ENCODE results near the gene PLEKHA6. TPM values are rescaled to one million over a fixed set of nuclear protein-coding genes. Genes with fewer than 3 reads are reported as not detected.

PLEKHA6 gene
- total and polyA plus RNA-seq, 2 of the 8 experiments (the other 6 are each of a cell fraction or from before 2014, with no cell fraction given) = 4.8 to 20.2 TPM

DNA sequence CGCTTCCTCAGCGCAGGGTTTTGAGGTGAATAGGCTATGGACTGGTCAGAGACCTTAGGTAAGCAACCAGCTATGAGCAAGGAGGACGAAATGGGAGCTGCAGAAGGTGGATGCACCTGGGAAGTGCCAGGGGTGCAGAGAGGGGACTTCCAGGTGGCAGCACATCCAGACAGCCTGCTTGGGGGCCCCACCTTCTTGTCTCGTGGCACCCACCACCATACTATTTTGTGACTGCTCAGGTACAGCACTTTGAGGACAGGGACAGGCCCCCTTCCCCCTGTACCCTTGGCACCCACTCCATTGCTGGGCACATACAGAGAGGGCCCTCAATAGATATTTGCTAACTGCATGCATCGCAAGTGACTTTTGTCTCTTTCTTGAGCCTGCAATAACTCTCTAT, 162.7 kb downstream of the PLEKHA6 start:
- Histone ChIP-seq H2AFZ (ENCODE audit: low read length) (no peak overlapping the region), H3K23ac (ENCODE audit: insufficient read length) (no peak overlapping the region), H3K36me3 (ENCODE audit: control insufficient read depth in 2 of 4, insufficient read depth in 4 of 4, low read length in 3 of 4) (no peaks in the 10 kb centered on the region; a peak in 1 of 8 replicates), H4K8ac (ENCODE audit: extremely low read depth, insufficient read depth, low read length) (no peak overlapping the region), H2BK120ac (replicated peaks; ENCODE audit: low read depth, low read length) (no peak overlapping the region), H3K18ac (ENCODE audit: extremely low read depth, low read length) (no peak overlapping the region), H3K14ac (ENCODE audit: insufficient read length) (no peak overlapping the region), H2BK12ac (ENCODE audit: low read depth, low read length) (peak overlapping the region; percentile 39; the same call in 1 of the 2 replicates), H2AK5ac (ENCODE audit: low read depth, low read length) (0 out of 2 replicates have a peak overlapping the region, but pooled peaks have one; percentile 65), H3K79me1 (ENCODE audit: low read depth, low read length) (peaks cover 5% of the 10 kb centered on the region), H2BK20ac (ENCODE audit: low read length) (no peak overlapping the region), H4K91ac (replicated peaks; ENCODE audit: insufficient read length, low read length) (no peak overlapping the region), H3K4me3 (ENCODE audit: extremely low read depth in 1 of 4, insufficient read depth in 2 of 4, low read depth in 3 of 4, low read length in 4 of 4) (no peak overlapping the region), H3K56ac (replicated peaks; ENCODE audit: insufficient read length, low read depth, low read length) (no peak overlapping the region), H3K9me3 (ENCODE audit: insufficient read depth in 2 of 2, low read depth in 1 of 2, low read length in 1 of 2) (no peaks in the 10 kb centered on the region), H3K4ac (replicated peaks; ENCODE audit: insufficient read length, low read depth, low read length) (no peak overlapping the region), H3K27ac (ENCODE audit: low read depth, low read length) (no peak overlapping the region), H3K9ac (replicated peaks in 1 of 4; ENCODE audit: extremely low read depth in 1 of 4, low read depth in 3 of 4, low read length in 3 of 4) (no peak overlapping the region), H4K20me1 (replicated peaks in 1 of 2; ENCODE audit: control insufficient read depth in 1 of 2, insufficient read depth in 2 of 2, low read length in 2 of 2) (peaks cover 0 to 6% of the 10 kb centered on the region in 2 experiments), H3K4me1 (replicated peaks in 1 of 4; ENCODE audit: control insufficient read depth in 3 of 4, insufficient read depth in 4 of 4, low read length in 3 of 4) (peaks cover 0 to 5% (median 0%) of the 10 kb centered on the region in 4 experiments; a peak in 3 of 7 replicates), H3K27me3 (replicated peaks in 1 of 4; ENCODE audit: control insufficient read depth in 3 of 4, extremely low read depth in 1 of 4, insufficient read depth in 3 of 4, low read length in 3 of 4) (peaks cover 0 to 5% (median 1%) of the 10 kb centered on the region in 4 experiments; a peak in 1 of 7 replicates), H3K79me2 (ENCODE audit: control insufficient read depth in 1 of 2, insufficient read depth in 2 of 2, low read length in 2 of 2) (no peaks in the 10 kb centered on the region), H3K23me2 (ENCODE audit: low read depth, low read length) (peaks cover 7% of the 10 kb centered on the region), H2BK5ac (ENCODE audit: low read depth, low read length) (no peak overlapping the region), H4K5ac (ENCODE audit: insufficient read length, low read depth, low read length) (no peak overlapping the region), H2BK15ac (ENCODE audit: low read length) (no peak overlapping the region), H3K4me2 (ENCODE audit: insufficient read depth in 1 of 2, low read depth in 2 of 2, low read length in 2 of 2) (no peak overlapping the region)
- no peak for DNase-seq (ENCODE audit: low read depth in 1 of 2, low spot score in 2 of 2)
- ChIA-PET CTCF (ENCODE audit: partially characterized antibody) (interaction anchor here (1.1 to 12.6 kb wide), 5 partner anchors 10 to 165 kb away, joined by 3 to 360 read pairs (median 23); partner anchors contain the start of genes ETNK2, GOLT1A, PLEKHA6 and REN), POLR2A (ENCODE audit: partially characterized antibody) (interaction anchor here (0.7 to 3.2 kb wide), 5 partner anchors 9 to 65 kb away, joined by 3 to 11 read pairs (median 3); partner anchors contain the start of gene GOLT1A)
- no peak for FAIRE-seq
- 82% methylated on average over 5 of the region's 5 CpGs; no CpG with 5 or more reads in 1 of the 2 experiments for WGBS, 2 experiments (ENCODE audit: extremely low coverage in 1 of 2, insufficient coverage in 1 of 2, insufficient read length in 1 of 2, insufficient replicate concordance in 2 of 2, low coverage in 1 of 2, low lambda C conversion rate in 2 of 2, missing lambda C conversion rate in 1 of 2)
- TF ChIP-seq NRF1 (IDR thresholded peaks at IDR 0.05; ENCODE audit: low read depth, low read length) = no peak
- TF ChIP-seq, protein P1, sequence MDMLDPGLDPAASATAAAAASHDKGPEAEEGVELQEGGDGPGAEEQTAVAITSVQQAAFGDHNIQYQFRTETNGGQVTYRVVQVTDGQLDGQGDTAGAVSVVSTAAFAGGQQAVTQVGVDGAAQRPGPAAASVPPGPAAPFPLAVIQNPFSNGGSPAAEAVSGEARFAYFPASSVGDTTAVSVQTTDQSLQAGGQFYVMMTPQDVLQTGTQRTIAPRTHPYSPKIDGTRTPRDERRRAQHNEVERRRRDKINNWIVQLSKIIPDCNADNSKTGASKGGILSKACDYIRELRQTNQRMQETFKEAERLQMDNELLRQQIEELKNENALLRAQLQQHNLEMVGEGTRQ (IDR thresholded peaks at IDR 0.05; ENCODE audit: low read length) = no peak
- TF ChIP-seq JUN (IDR thresholded peaks at IDR 0.05; ENCODE audit: low read depth, low read length) = no peak
- TF ChIP-seq SP1 (IDR thresholded peaks at IDR 0.05; ENCODE audit: low read depth, low read length) = no peak
- TF ChIP-seq CBX5 (IDR thresholded peaks at IDR 0.05; ENCODE audit: low read depth, low read length) = no peak
- TF ChIP-seq, protein P2, sequence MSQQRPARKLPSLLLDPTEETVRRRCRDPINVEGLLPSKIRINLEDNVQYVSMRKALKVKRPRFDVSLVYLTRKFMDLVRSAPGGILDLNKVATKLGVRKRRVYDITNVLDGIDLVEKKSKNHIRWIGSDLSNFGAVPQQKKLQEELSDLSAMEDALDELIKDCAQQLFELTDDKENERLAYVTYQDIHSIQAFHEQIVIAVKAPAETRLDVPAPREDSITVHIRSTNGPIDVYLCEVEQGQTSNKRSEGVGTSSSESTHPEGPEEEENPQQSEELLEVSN (IDR thresholded peaks at IDR 0.05) = no peak
- no peak for TF ChIP-seq JUND (IDR thresholded peaks at IDR 0.05; ENCODE audit: low read length)
- TF ChIP-seq CREB1 (IDR thresholded peaks at IDR 0.05) = no peak
- no peak for TF ChIP-seq BRCA1 (IDR thresholded peaks at IDR 0.05; ENCODE audit: low read depth, low read length)
- TF ChIP-seq SUZ12 (IDR thresholded peaks at IDR 0.05; ENCODE audit: low read length) = no peak
- no peak for TF ChIP-seq TAF1 (IDR thresholded peaks at IDR 0.05; ENCODE audit: low read depth, low read length)
- no peak for TF ChIP-seq PHF8 (conservative IDR thresholded peaks at IDR 0.05; ENCODE audit: low read depth, low read length)
- TF ChIP-seq EGR1 (IDR thresholded peaks at IDR 0.05; ENCODE audit: borderline replicate concordance, low read depth, low read length) = no peak
